Measurements from ENCODE around the gene ZSCAN9. TPM values are rescaled to one million over a fixed set of nuclear protein-coding genes. Genes with fewer than 3 reads are reported as not detected.

The ZSCAN9 gene
- total and polyA plus RNA-seq, 9 of the 15 experiments (the other 6 are each of a cell fraction or from before 2014, with no cell fraction given) = 18.8 to 48.9 (median 28.7) TPM

- TF ChIP-seq GABPA (tag; conservative IDR thresholded peaks at IDR 0.05; ENCODE audit: low read depth) = peak; percentile 62
- no peak for TF ChIP-seq ZNF75A (CRISPR knock-in tag; IDR thresholded peaks at IDR 0.05)
- peak in 1 of 2 experiments; percentile 18; a peak in 1 of 4 replicates for TF ChIP-seq NRF1 (conservative IDR thresholded peaks at IDR 0.05 in 1 of 2, IDR thresholded peaks at IDR 0.05 in 1 of 2)
- TF ChIP-seq, protein P1, sequence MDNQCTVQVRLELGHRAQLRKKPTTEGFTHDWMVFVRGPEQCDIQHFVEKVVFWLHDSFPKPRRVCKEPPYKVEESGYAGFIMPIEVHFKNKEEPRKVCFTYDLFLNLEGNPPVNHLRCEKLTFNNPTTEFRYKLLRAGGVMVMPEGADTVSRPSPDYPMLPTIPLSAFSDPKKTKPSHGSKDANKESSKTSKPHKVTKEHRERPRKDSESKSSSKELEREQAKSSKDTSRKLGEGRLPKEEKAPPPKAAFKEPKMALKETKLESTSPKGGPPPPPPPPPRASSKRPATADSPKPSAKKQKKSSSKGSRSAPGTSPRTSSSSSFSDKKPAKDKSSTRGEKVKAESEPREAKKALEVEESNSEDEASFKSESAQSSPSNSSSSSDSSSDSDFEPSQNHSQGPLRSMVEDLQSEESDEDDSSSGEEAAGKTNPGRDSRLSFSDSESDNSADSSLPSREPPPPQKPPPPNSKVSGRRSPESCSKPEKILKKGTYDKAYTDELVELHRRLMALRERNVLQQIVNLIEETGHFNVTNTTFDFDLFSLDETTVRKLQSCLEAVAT (IDR thresholded peaks at IDR 0.05) = 0 out of 4 replicates have a peak, but pooled peaks of 1 of the 2 experiments have one; percentile 26
- no peak for TF ChIP-seq ZZZ3 (IDR thresholded peaks at IDR 0.05)
- TF ChIP-seq TAF1 (IDR thresholded peaks at IDR 0.05; ENCODE audit: control insufficient read depth, extremely low read depth, insufficient read depth, low read length, severe bottlenecking) = peak; percentile 24
- no peak; the same call in 1 of the 2 replicates for TF ChIP-seq CREB1 (IDR thresholded peaks at IDR 0.05)
- no peak for TF ChIP-seq CREB1 (CRISPR knock-in tag; IDR thresholded peaks at IDR 0.05)
- no peak for TF ChIP-seq JUNB (CRISPR knock-in tag; conservative IDR thresholded peaks at IDR 0.05)
- TF ChIP-seq AFF4 (CRISPR knock-in tag; IDR thresholded peaks at IDR 0.05) = no peak
- no peak for TF ChIP-seq ARID3A (IDR thresholded peaks at IDR 0.05; ENCODE audit: borderline replicate concordance, low read depth, low read length)
- no peak for TF ChIP-seq E2F3 (CRISPR knock-in tag; IDR thresholded peaks at IDR 0.05)
- no peak for TF ChIP-seq ZNF274 (IDR thresholded peaks at IDR 0.05; ENCODE audit: borderline replicate concordance, low read depth, low read length)
- TF ChIP-seq ZBTB7A (IDR thresholded peaks at IDR 0.05; ENCODE audit: borderline replicate concordance, control insufficient read depth, low read depth, low read length) = peak; percentile 65; the same call in 1 of the 2 replicates
- peak; percentile 18; the same call in 1 of the 2 replicates for TF ChIP-seq SP1 (CRISPR knock-in tag; IDR thresholded peaks at IDR 0.05)
- no peak for TF ChIP-seq ZNF561 (CRISPR knock-in tag; conservative IDR thresholded peaks at IDR 0.05)
- TF ChIP-seq, protein P2, sequence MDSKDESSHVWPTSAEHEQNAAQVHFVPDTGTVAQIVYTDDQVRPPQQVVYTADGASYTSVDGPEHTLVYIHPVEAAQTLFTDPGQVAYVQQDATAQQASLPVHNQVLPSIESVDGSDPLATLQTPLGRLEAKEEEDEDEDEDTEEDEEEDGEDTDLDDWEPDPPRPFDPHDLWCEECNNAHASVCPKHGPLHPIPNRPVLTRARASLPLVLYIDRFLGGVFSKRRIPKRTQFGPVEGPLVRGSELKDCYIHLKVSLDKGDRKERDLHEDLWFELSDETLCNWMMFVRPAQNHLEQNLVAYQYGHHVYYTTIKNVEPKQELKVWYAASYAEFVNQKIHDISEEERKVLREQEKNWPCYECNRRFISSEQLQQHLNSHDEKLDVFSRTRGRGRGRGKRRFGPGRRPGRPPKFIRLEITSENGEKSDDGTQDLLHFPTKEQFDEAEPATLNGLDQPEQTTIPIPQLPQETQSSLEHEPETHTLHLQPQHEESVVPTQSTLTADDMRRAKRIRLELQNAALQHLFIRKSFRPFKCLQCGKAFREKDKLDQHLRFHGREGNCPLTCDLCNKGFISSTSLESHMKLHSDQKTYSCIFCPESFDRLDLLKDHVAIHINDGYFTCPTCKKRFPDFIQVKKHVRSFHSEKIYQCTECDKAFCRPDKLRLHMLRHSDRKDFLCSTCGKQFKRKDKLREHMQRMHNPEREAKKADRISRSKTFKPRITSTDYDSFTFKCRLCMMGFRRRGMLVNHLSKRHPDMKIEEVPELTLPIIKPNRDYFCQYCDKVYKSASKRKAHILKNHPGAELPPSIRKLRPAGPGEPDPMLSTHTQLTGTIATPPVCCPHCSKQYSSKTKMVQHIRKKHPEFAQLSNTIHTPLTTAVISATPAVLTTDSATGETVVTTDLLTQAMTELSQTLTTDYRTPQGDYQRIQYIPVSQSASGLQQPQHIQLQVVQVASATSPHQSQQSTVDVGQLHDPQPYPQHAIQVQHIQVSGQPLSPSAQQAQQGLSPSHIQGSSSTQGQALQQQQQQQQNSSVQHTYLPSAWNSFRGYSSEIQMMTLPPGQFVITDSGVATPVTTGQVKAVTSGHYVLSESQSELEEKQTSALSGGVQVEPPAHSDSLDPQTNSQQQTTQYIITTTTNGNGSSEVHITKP (IDR thresholded peaks at IDR 0.05; ENCODE audit: partially characterized antibody) = peak; percentile 98
Measured at GRCh38 chr6:28211840-28212509, 13.1 kb upstream of the ZSCAN9 start (continued).

All from K562 (cell line).